OCI-LY1 (cell line): Measurements from ENCODE around the gene PLXNA2.

Source experiments
- H2AFZ ChIP-seq: fragments of 200-600 bp; sonication (generic), shearing (Covaris generic); 2 replicates; pipeline ENCODE4 v1.6.0; 2014; ENCODE audit warnings: antibody characterized with exemption, mild to moderate bottlenecking, low read length
- H3F3A ChIP-seq: fragments of 200-600 bp; sonication (generic), shearing (Covaris generic); 2 replicates; pipeline ENCODE4 v1.6.0; 2014; ENCODE audit warnings: mild to moderate bottlenecking, antibody characterized with exemption, low read length, moderate library complexity; ENCODE audit not compliant: insufficient read depth
- H3K27ac ChIP-seq: fragments of 200-600 bp; sonication (generic); 2 replicates; pipeline ENCODE4 v1.5.1; 2014; ENCODE audit warnings: low read length, mixed run types, mild to moderate bottlenecking, low read depth; ENCODE audit not compliant: poor library complexity, severe bottlenecking
- H3K27me3 ChIP-seq: fragments of 200-600 bp; sonication (generic); 2 replicates; pipeline ENCODE4 v1.6.0; 2014; ENCODE audit warnings: antibody characterized with exemption, mild to moderate bottlenecking, low read length, moderate library complexity; ENCODE audit not compliant: insufficient read depth
- H3K36me3 ChIP-seq: fragments of 200-600 bp; sonication (generic); 2 replicates; pipeline ENCODE4 v1.6.1; 2014; ENCODE audit warnings: mild to moderate bottlenecking, antibody characterized with exemption, low read length, moderate library complexity, mixed read lengths; ENCODE audit not compliant: insufficient read depth
- H3K4me1 ChIP-seq: fragments of 200-600 bp; sonication (generic); 2 replicates; pipeline ENCODE4 v1.5.1; 2014; ENCODE audit warnings: mild to moderate bottlenecking, low read length, moderate library complexity; ENCODE audit not compliant: insufficient read depth, severe bottlenecking
- H3K4me2 ChIP-seq: fragments of 200-600 bp; sonication (generic), shearing (Covaris generic); 2 replicates; pipeline ENCODE4 v1.6.1; 2014; ENCODE audit warnings: low read length
- H3K4me3 ChIP-seq: fragments of 200-600 bp; sonication (generic); 2 replicates; pipeline ENCODE4 v1.5.1; 2014; ENCODE audit warnings: low read length, low read depth, mild to moderate bottlenecking, mixed read lengths; ENCODE audit not compliant: poor library complexity, severe bottlenecking
- H3K79me2 ChIP-seq: fragments of 200-600 bp; shearing (Covaris generic); 2 replicates; pipeline ENCODE4 v1.6.1; 2016; ENCODE audit warnings: mixed run types, low read length, mixed read lengths; ENCODE audit not compliant: insufficient read depth
- H3K9ac ChIP-seq: fragments of 200-600 bp; sonication (generic), shearing (Covaris generic); 2 replicates; pipeline ENCODE4 v1.6.1; 2014; ENCODE audit warnings: mild to moderate bottlenecking, low read length, mixed read lengths
- H3K9me2 ChIP-seq: fragments of 200-600 bp; sonication (generic), shearing (Covaris generic); 2 replicates; pipeline ENCODE4 v1.6.1; 2014; ENCODE audit warnings: low read depth, mild to moderate bottlenecking, low read length, mixed read lengths
- H3K9me3 ChIP-seq: fragments of 200-600 bp; shearing (Covaris generic); 2 replicates; pipeline ENCODE4 v1.6.1; 2014; ENCODE audit warnings: low read length, mixed read lengths
- H4K20me1 ChIP-seq: fragments of 200-600 bp; sonication (generic), shearing (Covaris generic); 2 replicates; pipeline ENCODE4 v1.6.0; 2016; ENCODE audit warnings: mild to moderate bottlenecking, low read length; ENCODE audit not compliant: insufficient read depth
- EZH2 ChIP-seq: fragments of 200-600 bp; sonication (generic), shearing (Covaris generic); IDR thresholded peaks from 2 replicates; pipeline ENCODE4 v1.8.0; 2017; ENCODE audit warnings: borderline replicate concordance, mixed run types, mild to moderate bottlenecking, antibody characterized with exemption, low read length, moderate library complexity, mixed read lengths
- TF ChIP-seq, protein P1 (sequence below): fragments of 200-600 bp; sonication (generic), shearing (Covaris generic); IDR thresholded peaks from 2 replicates; pipeline ENCODE4 v1.5.1; 2017; ENCODE audit warnings: mild to moderate bottlenecking, antibody characterized with exemption, low read length, moderate library complexity, mixed read lengths

PLXNA2 gene

GRCh38 chr1:208135354-208135753 is 108.8 kb downstream of the PLXNA2 start:
- no peaks in the 10 kb centered on the region; the same call in 1 of the 2 replicates for H3K27me3 ChIP-seq
- no peaks in the 10 kb centered on the region for H3K9me2 ChIP-seq

GRCh38 chr1:208134491-208134890 is 109.7 kb downstream of the PLXNA2 start:
- no peaks in the 10 kb centered on the region for H3F3A ChIP-seq
- H2AFZ ChIP-seq, result no peak overlapping the region
- no peak overlapping the region for H3K9ac ChIP-seq
- H3K36me3 ChIP-seq, result no peaks in the 10 kb centered on the region
- H3K27me3 ChIP-seq, result no peaks in the 10 kb centered on the region; the same call in 1 of the 2 replicates
- TF ChIP-seq, protein P1, sequence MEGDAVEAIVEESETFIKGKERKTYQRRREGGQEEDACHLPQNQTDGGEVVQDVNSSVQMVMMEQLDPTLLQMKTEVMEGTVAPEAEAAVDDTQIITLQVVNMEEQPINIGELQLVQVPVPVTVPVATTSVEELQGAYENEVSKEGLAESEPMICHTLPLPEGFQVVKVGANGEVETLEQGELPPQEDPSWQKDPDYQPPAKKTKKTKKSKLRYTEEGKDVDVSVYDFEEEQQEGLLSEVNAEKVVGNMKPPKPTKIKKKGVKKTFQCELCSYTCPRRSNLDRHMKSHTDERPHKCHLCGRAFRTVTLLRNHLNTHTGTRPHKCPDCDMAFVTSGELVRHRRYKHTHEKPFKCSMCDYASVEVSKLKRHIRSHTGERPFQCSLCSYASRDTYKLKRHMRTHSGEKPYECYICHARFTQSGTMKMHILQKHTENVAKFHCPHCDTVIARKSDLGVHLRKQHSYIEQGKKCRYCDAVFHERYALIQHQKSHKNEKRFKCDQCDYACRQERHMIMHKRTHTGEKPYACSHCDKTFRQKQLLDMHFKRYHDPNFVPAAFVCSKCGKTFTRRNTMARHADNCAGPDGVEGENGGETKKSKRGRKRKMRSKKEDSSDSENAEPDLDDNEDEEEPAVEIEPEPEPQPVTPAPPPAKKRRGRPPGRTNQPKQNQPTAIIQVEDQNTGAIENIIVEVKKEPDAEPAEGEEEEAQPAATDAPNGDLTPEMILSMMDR, result no peak
- no peak for TF ChIP-seq EZH2
- no peak overlapping the region for H3K4me2 ChIP-seq
- H3K9me2 ChIP-seq, result no peaks in the 10 kb centered on the region
- no peaks in the 10 kb centered on the region for H4K20me1 ChIP-seq
- no peak overlapping the region for H3K27ac ChIP-seq
- H3K4me3 ChIP-seq, result no peak overlapping the region
- H3K9me3 ChIP-seq, result no peaks in the 10 kb centered on the region
- H3K4me1 ChIP-seq, result no peaks in the 10 kb centered on the region
- H3K79me2 ChIP-seq, result no peaks in the 10 kb centered on the region

More at GRCh38 chr1:208135354-208135753, 108.8 kb downstream of the PLXNA2 start:
- H3K4me2 ChIP-seq, result no peak overlapping the region
- no peaks in the 10 kb centered on the region for H3K79me2 ChIP-seq
- H3K36me3 ChIP-seq, result no peaks in the 10 kb centered on the region
- H2AFZ ChIP-seq, result no peak overlapping the region
- no peaks in the 10 kb centered on the region for H3K9me3 ChIP-seq
- TF ChIP-seq EZH2, result no peak
- TF ChIP-seq, protein P1, result no peak
- no peaks in the 10 kb centered on the region for H3F3A ChIP-seq
- H3K27ac ChIP-seq, result no peak overlapping the region
- H4K20me1 ChIP-seq, result no peaks in the 10 kb centered on the region
- H3K9ac ChIP-seq, result no peak overlapping the region
- H3K4me3 ChIP-seq, result no peak overlapping the region
- no peaks in the 10 kb centered on the region for H3K4me1 ChIP-seq

DNA sequence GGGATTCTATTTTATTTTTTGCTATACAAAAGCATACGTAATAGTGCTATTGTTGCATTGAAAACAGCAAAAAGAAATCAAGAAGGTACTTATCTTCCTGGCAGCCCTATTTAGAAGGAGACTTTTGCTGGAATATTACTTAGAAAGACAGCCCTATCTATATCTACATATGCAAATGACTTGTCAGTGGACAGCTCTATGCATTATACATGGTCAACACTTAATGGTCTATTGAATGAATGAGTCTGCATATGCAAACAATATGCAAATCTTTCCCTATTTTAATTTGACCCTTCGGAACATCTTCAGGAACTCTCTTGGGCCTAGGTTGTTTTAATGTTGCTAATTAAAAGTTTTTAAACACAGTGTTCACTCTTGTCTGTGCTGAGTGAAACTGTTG is 110.8 kb downstream of the PLXNA2 start:
- Histone ChIP-seq H4K20me1 (no peaks in the 10 kb centered on the region), H3K4me3 (no peak overlapping the region), H3K27ac (no peak overlapping the region), H3K27me3 (no peaks in the 10 kb centered on the region; the same call in 1 of the 2 replicates), H3F3A (no peaks in the 10 kb centered on the region), H3K36me3 (no peaks in the 10 kb centered on the region), H3K9me3 (no peaks in the 10 kb centered on the region), H3K4me1 (no peaks in the 10 kb centered on the region), H3K79me2 (no peaks in the 10 kb centered on the region), H3K4me2 (no peak overlapping the region), H3K9me2 (no peaks in the 10 kb centered on the region), H2AFZ (no peak overlapping the region), H3K9ac (no peak overlapping the region)
- TF ChIP-seq, protein P1, result no peak
- TF ChIP-seq EZH2, result no peak
